Measurements from ENCODE around the gene PLEKHG2.
A peak's percentile ranks its signal among the peaks of the same experiment; 100 is the strongest.
"Not testable (repeated sequence)": the region's sequence is repeated elsewhere in the genome, so short reads cannot be mapped to it uniquely, and the experiment has no call there.

Gene PLEKHG2

GRCh38 chr19:39434123-39435076 is 21.9 kb downstream of the PLEKHG2 start:
- DNase-seq (no peak), ATAC-seq (no peak)
- Mint-ChIP-seq H3K36me3 (ENCODE audit: low read depth) (peaks cover 41% of the 10 kb centered on the region), H3K27ac (peak overlapping the region; percentile 99), H3K4me1 (peaks cover 57% of the 10 kb centered on the region), H3K9me3 (no peaks in the 10 kb centered on the region), H3K4me3 (peak overlapping the region; percentile 100), H3K27me3 (peaks cover 5% of the 10 kb centered on the region)

GRCh38 chr19:39435499-39436349 is 23.3 kb downstream of the PLEKHG2 start, which contains the start of gene RPS16:
RPS16 (minus strand) TSS chr19:39435949; CDS start chr19:39435895, 54 bp downstream.
- H3K4me3 Mint-ChIP-seq: peak within 1 kb of the TSS; percentile 100
- H3K9me3 Mint-ChIP-seq: no peaks in the 10 kb centered on the region
- ATAC-seq (peak; percentile 85), DNase-seq (peak; percentile 100)
- H3K27ac Mint-ChIP-seq: peak within 1 kb of the TSS; percentile 99
- H3K27me3 Mint-ChIP-seq: peaks cover 5% of the 10 kb centered on the region
- peaks cover 60% of the 10 kb centered on the region for H3K4me1 Mint-ChIP-seq
- H3K36me3 Mint-ChIP-seq (ENCODE audit: low read depth): peaks cover 41% of the 10 kb centered on the region

GRCh38 chr19:39436350-39436716 is 23.9 kb downstream of the PLEKHG2 start:
- Mint-ChIP-seq H3K4me1 (peaks cover 56% of the 10 kb centered on the region), H3K27ac (peak overlapping the region; percentile 99), H3K36me3 (ENCODE audit: low read depth) (peaks cover 35% of the 10 kb centered on the region), H3K27me3 (peaks cover 5% of the 10 kb centered on the region), H3K9me3 (no peaks in the 10 kb centered on the region), H3K4me3 (peak overlapping the region; percentile 100)
- ATAC-seq (no peak), DNase-seq (no peak)

GRCh38 chr19:39438270-39438934 is 25.9 kb downstream of the PLEKHG2 start:
- no peak for ATAC-seq
- no peak overlapping the region for H3K27ac Mint-ChIP-seq
- peaks cover 43% of the 10 kb centered on the region for H3K4me1 Mint-ChIP-seq
- H3K36me3 Mint-ChIP-seq (ENCODE audit: low read depth): peaks cover 23% of the 10 kb centered on the region
- H3K9me3 Mint-ChIP-seq: no peaks in the 10 kb centered on the region
- H3K4me3 Mint-ChIP-seq: no peak overlapping the region
- DNase-seq: no peak
- peaks cover 5% of the 10 kb centered on the region for H3K27me3 Mint-ChIP-seq

GRCh38 chr19:39444598-39445195 is 32.2 kb downstream of the PLEKHG2 start:
- Mint-ChIP-seq H3K36me3 (ENCODE audit: low read depth) (peaks cover 42% of the 10 kb centered on the region), H3K4me1 (peaks cover 56% of the 10 kb centered on the region), H3K27ac (peak overlapping the region; percentile 99), H3K27me3 (no peaks in the 10 kb centered on the region), H3K9me3 (no peaks in the 10 kb centered on the region), H3K4me3 (peak overlapping the region; percentile 99)
- ATAC-seq: no peak
- DNase-seq: no peak

- DNase-seq: peak; percentile 96
- H3K27me3 Mint-ChIP-seq: no peaks in the 10 kb centered on the region
- ATAC-seq: peak; percentile 93
- peak within 1 kb of the TSS; percentile 99 for H3K27ac Mint-ChIP-seq
- peak within 1 kb of the TSS; percentile 99 for H3K4me3 Mint-ChIP-seq
- no peaks in the 10 kb centered on the region for H3K9me3 Mint-ChIP-seq
- H3K4me1 Mint-ChIP-seq: peaks cover 57% of the 10 kb centered on the region
- peaks cover 45% of the 10 kb centered on the region for H3K36me3 Mint-ChIP-seq (ENCODE audit: low read depth)
These were observed 33.0 kb downstream of the PLEKHG2 start, which contains the start of gene SUPT5H for GRCh38 chr19:39445196-39446111. SUPT5H (plus strand) TSS chr19:39445582; CDS start chr19:39445891, 309 bp downstream.

GRCh38 chr19:39446365-39447084 is 34.1 kb downstream of the PLEKHG2 start:
- H3K9me3 Mint-ChIP-seq: no peaks in the 10 kb centered on the region
- peaks cover 62% of the 10 kb centered on the region for H3K4me1 Mint-ChIP-seq
- ATAC-seq: no peak
- H3K36me3 Mint-ChIP-seq (ENCODE audit: low read depth): peaks cover 49% of the 10 kb centered on the region
- H3K27me3 Mint-ChIP-seq: no peaks in the 10 kb centered on the region
- H3K27ac Mint-ChIP-seq: peak overlapping the region; percentile 99
- DNase-seq: no peak
- peak overlapping the region; percentile 99 for H3K4me3 Mint-ChIP-seq

- H3K36me3 Mint-ChIP-seq (ENCODE audit: low read depth): peaks cover 63% of the 10 kb centered on the region
These were observed 35.8 kb downstream of the PLEKHG2 start for GRCh38 chr19:39448271-39448670.

GRCh38 chr19:39449116-39449797 is 36.8 kb downstream of the PLEKHG2 start:
- DNase-seq: no peak
- ATAC-seq: no peak
- Mint-ChIP-seq H3K9me3 (no peaks in the 10 kb centered on the region), H3K36me3 (ENCODE audit: low read depth) (peaks cover 71% of the 10 kb centered on the region), H3K27ac (peak overlapping the region; percentile 99), H3K4me3 (peak overlapping the region; percentile 99), H3K4me1 (peaks cover 69% of the 10 kb centered on the region), H3K27me3 (no peaks in the 10 kb centered on the region)

More at GRCh38 chr19:39448271-39448670, 35.8 kb downstream of the PLEKHG2 start:
- Mint-ChIP-seq H3K4me1 (peaks cover 73% of the 10 kb centered on the region), H3K9me3 (no peaks in the 10 kb centered on the region), H3K4me3 (peak overlapping the region; percentile 99), H3K27ac (peak overlapping the region; percentile 99), H3K27me3 (no peaks in the 10 kb centered on the region)
- DNase-seq (peak; percentile 48), ATAC-seq (no peak)

GRCh38 chr19:39451257-39451656 is 38.8 kb downstream of the PLEKHG2 start:
- Mint-ChIP-seq H3K4me1 (peaks cover 63% of the 10 kb centered on the region), H3K36me3 (ENCODE audit: low read depth) (peaks cover 63% of the 10 kb centered on the region)
- not testable (repeated sequence) for ATAC-seq, DNase-seq, H3K27ac Mint-ChIP-seq, H3K9me3 Mint-ChIP-seq, H3K27me3 Mint-ChIP-seq, H3K4me3 Mint-ChIP-seq

- DNase-seq (no peak), ATAC-seq (no peak)
- Mint-ChIP-seq H3K4me3 (no peak overlapping the region), H3K36me3 (ENCODE audit: low read depth) (peaks cover 50% of the 10 kb centered on the region), H3K27me3 (no peaks in the 10 kb centered on the region), H3K9me3 (no peaks in the 10 kb centered on the region), H3K27ac (no peak overlapping the region), H3K4me1 (peaks cover 2% of the 10 kb centered on the region)
These were observed 50.9 kb downstream of the PLEKHG2 start for GRCh38 chr19:39463403-39463802.
